Choroid plexus epithelial cell (primary cell): ENCODE data around the gene EWSR1.
A peak's percentile ranks its signal among the peaks of the same experiment; 100 is the strongest.
"Not testable (repeated sequence)": the region's sequence is repeated elsewhere in the genome, so short reads cannot be mapped to it uniquely, and the experiment has no call there.

ENCODE experiments used
- DNase-seq: peaks from one replicate; pipeline ENCODE4 v3.0.0-alpha.2; 2010; ENCODE audit warnings: low read depth
- H3K4me3 ChIP-seq: 2 replicates; pipeline ENCODE4 v1.5.1; 2011; ENCODE audit warnings: low read depth, mild to moderate bottlenecking, control low read depth, low read length, moderate library complexity
- TF ChIP-seq, protein P1 (sequence below): conservative IDR thresholded peaks from 2 replicates; pipeline ENCODE4 v1.5.1; 2011; ENCODE audit warnings: low read depth, mild to moderate bottlenecking, control low read depth, inconsistent platforms, low read length, moderate library complexity

EWSR1 gene

DNA sequence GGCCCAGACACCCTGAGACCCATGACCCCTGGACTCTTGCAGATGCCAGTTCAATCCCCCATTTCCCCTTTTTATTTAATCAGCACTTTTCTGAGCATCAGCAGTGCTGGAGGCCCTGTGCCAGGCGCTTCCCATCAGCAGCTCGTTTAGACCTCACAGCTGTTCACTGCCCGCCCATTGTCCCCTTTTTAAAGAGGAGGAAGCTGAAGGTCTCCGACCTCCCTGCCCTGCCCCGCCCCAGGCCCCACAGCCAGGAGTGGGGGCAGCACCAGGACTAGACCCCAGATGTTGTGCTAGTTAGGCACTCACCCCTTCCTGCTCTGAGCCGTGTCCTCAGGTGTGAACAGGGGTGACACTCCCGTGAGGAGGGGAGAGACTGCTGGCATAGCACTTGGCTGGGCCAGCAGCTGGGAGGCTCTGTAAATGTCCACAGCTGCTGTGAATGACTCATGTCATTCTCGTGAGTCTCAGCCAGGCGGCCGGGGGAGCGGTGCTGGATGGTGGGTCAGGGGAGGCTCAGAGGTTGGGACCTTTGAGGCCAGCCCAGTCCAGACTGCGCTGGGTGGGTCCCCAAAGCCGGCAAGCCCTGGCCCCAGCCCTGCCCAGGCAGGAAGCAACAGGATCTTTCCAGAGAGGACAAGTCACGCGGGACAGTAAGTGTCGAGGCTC, 42.5 kb upstream of the EWSR1 start:
- TF ChIP-seq, protein P1, sequence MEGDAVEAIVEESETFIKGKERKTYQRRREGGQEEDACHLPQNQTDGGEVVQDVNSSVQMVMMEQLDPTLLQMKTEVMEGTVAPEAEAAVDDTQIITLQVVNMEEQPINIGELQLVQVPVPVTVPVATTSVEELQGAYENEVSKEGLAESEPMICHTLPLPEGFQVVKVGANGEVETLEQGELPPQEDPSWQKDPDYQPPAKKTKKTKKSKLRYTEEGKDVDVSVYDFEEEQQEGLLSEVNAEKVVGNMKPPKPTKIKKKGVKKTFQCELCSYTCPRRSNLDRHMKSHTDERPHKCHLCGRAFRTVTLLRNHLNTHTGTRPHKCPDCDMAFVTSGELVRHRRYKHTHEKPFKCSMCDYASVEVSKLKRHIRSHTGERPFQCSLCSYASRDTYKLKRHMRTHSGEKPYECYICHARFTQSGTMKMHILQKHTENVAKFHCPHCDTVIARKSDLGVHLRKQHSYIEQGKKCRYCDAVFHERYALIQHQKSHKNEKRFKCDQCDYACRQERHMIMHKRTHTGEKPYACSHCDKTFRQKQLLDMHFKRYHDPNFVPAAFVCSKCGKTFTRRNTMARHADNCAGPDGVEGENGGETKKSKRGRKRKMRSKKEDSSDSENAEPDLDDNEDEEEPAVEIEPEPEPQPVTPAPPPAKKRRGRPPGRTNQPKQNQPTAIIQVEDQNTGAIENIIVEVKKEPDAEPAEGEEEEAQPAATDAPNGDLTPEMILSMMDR, result no peak
- H3K4me3 ChIP-seq, result no peak overlapping the region
- DNase-seq, result peak; percentile 33

DNA sequence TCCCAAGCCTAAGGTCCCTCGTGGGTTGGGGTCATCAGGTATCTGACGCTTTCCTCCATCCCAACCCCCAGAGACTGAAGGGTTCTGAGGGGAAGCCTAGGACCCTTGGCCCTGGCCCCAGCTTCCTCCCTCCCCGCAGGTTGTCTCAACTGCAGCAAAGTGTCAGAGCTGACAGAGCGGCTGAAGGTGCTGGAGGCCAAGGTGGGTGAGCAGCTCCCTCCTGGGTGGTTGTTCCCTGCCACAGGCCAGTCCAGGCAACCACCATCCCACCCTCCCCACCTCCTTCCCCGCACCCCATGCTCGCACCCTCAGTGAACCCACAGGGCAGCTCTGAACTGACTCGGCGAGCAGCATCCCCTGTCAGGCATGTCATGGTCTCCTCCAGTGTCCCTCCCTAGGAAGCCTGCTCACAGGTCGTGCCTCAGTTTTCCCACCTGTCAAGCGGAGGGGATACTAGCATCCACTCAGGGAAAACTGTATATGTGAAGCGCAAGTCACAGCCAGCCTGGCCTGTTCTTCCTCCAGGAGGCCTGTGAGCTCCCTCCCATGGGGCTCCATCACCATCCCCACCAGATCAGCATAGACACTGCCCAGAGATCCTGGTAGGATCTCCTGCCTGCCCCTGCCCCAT, 41.6 kb upstream of the EWSR1 start:
- DNase-seq, result no peak
- TF ChIP-seq, protein P1, result no peak
- H3K4me3 ChIP-seq, result no peak overlapping the region

DNA sequence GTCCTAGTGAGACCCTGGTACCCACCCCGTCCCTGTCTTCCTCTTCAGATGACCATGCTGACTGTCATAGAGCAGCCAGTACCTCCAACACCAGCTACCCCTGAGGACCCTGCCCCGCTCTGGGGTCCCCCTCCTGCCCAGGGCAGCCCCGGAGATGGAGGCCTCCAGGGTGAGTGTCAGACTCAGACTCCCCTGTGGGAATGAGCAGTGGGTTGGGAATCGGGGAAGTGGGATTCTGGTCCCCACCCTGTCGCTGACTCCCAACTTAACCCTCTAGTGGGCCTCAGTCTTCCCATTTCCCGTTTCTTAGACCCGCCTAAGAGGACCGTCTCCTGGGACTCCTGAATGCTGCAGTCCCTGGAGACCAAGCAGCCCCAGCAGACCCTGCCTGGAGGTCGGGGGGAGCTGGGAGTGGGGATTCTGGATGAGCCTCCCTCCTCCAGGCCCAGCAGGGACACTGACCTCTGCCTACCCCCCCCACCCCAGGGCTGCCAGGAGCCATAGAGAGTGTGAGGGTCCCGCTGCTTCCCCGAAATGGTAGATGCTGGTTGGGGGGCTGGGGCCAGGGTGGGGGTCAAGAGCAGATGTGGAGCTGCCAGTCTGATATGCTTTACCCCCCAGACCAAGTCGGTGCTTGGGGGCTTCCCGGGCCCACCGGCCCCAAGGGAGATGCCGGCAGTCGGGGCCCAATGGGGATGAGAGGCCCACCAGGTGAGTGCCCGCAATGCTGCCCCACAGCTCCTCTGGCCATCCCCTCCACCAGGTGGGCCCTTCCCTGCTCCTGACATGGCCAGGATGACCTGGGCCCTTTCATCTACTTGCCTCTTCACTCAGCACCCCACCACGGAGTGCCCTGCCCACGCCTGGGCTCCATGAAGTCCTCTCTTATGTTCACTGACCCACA, 36.8 kb upstream of the EWSR1 start:
- TF ChIP-seq, protein P1, result no peak
- no peak for DNase-seq
- H3K4me3 ChIP-seq, result no peak overlapping the region

DNA sequence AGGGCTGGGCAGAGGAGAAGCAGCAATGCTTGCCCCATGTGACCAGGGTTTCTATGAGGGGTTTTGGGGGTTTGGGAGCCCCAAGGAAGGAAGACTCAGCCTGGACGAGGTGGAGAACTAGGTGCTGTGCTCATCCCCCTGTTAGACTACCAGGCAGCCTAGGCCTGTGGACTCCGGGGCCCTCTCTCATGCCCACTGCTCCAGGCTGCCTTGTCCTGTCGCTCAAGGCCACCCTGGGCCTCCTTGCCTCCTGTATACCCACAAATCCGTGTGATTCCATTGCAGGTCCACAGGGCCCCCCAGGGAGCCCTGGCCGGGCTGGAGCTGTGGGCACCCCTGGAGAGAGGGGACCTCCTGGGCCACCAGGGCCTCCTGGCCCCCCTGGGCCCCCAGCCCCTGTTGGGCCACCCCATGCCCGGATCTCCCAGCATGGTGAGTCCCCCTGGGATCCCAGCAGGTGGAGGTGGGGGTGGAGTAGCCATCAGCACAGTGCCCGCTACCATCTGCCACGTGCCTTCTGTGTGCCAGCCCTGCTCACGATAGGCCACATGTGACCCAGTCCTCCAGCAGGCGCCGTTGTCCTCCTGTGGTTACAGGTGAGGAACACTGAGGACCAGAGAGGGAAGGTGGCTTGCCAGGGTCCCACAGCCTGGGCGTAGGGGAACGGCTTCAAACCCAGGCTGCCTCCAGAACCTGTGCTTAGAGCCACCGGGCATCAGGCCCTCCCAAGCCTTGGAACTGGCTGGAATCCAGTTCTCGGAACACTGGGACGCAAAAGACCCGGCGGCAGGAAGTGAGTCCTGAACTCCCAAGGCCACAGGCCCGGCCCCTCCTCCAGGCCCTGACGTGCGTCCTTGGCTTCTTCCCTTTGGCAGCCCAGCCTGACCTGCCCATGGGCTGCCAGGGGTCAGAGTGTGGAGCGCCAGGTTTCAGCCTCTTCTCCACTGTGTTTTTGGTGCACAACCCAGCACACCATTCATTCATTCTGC, 35.8 kb upstream of the EWSR1 start:
- TF ChIP-seq, protein P1, result no peak
- no peak overlapping the region for H3K4me3 ChIP-seq
- peak; percentile 14 for DNase-seq

DNA sequence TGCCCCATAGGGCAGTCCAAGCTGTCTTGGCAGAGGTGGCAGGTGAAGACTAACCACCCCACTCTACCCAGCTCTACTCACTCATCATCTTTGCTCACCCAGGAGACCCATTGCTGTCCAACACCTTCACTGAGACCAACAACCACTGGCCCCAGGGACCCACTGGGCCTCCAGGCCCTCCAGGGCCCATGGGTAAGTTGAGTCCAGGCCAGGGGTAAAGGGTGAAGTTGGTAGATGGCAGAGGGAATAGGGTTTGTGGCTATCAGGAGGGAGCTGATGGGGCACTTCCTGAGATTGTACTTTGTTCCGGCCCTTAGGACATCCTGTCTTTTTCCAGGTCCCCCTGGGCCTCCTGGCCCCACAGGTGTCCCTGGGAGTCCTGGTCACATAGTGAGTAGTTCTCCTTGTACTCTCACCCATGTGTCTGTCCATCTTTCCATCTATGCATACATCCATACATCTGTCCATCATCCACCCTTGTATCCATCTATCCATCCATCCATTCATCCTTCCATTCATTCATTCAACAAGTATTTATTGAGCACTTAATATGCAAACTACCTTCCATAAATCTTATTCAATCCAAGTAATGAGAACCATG, 34.7 kb upstream of the EWSR1 start:
- TF ChIP-seq, protein P1, result no peak
- no peak for DNase-seq
- no peak overlapping the region for H3K4me3 ChIP-seq

DNA sequence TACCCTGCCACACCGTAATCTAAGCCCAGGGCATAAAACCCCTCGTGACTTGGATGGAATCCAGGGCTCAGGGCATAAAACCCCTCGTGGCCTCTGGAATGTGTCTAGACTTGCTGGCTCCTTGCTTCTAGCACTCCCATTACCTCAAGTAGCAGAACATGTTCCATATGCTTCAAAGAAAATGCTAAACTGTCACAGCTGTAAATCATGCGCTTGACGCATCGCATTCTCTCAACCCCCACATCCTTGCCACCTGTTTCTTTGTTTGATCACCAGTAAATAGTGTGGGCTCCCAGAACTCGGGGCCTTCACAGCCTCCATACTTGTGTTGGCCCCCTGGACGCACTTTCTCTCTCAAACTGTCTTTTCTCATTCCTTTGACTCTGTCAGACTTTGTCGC, 27.6 kb upstream of the EWSR1 start:
- not testable (repeated sequence) for DNase-seq, H3K4me3 ChIP-seq
